Measurements from ENCODE around the gene LRRC17.
A peak's percentile ranks its signal among the peaks of the same experiment; 100 is the strongest.

Gene LRRC17

DNA sequence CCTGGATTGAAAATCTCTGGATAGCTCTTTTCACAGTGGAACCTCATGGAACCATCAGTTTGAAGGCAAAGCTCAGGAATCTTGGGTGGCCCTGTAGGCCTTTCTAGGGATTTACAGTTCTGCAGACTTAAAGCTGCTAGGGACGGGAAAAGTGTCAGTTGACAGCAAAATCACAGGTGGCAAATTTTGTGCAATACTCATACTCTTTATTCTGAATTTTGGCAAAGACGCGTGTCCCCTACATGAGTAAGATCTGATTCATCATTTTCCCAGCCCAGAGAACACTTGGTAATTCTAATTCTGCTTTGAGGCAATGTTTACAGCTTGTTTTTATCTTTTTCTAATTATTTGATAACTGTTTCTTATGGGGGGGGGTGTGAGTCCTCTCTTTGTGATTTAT is 3.6 kb downstream of the LRRC17 start:
- no peak overlapping the region for H3K4me3 ChIP-seq (ENCODE audit: low read depth, low read length)
- no peak for DNase-seq (ENCODE audit: low read depth)
- TF ChIP-seq, protein P1, sequence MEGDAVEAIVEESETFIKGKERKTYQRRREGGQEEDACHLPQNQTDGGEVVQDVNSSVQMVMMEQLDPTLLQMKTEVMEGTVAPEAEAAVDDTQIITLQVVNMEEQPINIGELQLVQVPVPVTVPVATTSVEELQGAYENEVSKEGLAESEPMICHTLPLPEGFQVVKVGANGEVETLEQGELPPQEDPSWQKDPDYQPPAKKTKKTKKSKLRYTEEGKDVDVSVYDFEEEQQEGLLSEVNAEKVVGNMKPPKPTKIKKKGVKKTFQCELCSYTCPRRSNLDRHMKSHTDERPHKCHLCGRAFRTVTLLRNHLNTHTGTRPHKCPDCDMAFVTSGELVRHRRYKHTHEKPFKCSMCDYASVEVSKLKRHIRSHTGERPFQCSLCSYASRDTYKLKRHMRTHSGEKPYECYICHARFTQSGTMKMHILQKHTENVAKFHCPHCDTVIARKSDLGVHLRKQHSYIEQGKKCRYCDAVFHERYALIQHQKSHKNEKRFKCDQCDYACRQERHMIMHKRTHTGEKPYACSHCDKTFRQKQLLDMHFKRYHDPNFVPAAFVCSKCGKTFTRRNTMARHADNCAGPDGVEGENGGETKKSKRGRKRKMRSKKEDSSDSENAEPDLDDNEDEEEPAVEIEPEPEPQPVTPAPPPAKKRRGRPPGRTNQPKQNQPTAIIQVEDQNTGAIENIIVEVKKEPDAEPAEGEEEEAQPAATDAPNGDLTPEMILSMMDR (IDR thresholded peaks at IDR 0.05; ENCODE audit: control insufficient read depth, extremely low read depth, insufficient read depth): no peak

DNA sequence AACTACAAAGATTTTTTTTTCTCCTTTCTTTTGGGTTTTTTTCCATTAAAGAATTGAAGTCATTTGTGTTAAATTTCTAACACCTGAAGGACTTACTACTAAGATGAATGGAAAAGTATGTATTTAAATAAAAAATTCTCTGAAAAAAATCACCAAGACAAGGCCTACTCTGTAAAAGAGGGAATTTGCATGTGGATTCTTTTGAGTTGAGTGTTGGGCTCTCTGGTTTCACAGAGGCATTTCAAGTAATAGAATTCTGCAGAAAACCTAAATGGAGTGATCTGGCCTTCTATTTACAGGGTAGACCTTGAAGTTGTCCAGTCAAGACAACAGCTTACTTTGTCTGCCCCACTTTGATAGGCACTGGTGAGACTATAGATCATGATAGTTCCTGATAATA is 4.1 kb downstream of the LRRC17 start:
- no peak for DNase-seq (ENCODE audit: low read depth)
- H3K4me3 ChIP-seq (ENCODE audit: low read depth, low read length): no peak overlapping the region
- TF ChIP-seq, protein P1 (IDR thresholded peaks at IDR 0.05; ENCODE audit: control insufficient read depth, extremely low read depth, insufficient read depth): no peak

DNA sequence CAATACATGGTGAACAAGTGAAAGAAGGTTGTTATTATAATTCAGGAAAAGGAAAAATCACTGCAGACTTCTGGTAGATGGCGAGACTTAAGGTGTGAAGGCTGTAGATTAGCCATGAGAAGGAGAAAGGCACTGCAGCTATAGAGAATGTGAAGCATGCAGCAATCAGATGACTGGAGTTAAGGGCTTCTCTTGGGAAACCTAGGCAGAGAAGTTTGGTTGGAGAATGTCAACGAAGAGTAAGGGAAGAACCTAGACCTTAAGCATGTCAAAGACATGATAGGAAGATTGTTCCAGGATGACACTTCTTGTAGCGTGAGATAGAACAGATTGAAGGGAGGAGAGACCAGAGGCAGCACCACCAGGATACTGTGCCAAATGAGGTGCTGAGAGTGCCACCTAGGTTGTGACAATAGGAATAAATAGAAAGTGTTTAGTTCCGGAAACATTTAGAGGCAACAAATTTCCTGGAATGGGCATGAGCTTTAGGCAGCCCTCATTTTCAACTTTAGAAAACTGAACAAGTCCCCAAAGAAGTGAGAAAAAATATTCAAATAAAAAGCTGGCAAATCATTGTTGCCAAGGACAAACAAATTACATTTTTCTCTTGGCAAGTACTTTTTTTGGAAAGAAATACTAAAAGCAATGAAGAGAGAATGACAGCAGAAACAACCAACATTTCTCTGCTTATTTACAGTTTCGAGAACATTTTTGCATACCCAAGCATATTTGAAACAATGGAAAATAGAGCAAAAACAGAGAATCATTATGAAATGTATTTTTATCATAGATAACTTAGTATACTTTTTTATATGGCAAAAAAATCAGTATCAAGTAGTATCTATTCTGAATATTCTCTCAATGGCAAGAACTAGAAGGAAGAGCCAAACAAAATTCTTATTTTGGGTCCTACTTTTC is 4.9 kb downstream of the LRRC17 start:
- no peak for DNase-seq (ENCODE audit: low read depth)
- TF ChIP-seq, protein P1 (IDR thresholded peaks at IDR 0.05; ENCODE audit: control insufficient read depth, extremely low read depth, insufficient read depth): 0 out of 2 replicates have a peak, but pooled peaks have one; percentile 19
- no peak overlapping the region for H3K4me3 ChIP-seq (ENCODE audit: low read depth, low read length)

DNA sequence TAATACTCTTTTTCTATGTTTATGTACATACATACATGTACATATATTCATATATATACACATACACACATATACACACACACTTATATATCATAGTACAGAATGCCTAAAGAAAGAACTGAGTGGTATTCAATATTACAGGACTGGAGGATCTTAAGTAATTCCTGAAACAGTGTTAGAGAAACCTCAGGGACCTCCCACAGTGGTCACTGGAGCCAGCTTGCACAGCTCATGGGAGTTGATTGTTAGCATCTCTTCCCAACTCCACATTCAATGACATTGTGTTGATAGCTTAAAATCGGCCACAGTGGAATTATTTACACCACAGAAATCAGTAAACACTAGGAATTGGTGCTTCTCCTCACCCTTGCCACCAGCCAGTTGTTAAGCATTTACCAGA is 6.0 kb downstream of the LRRC17 start:
- no peak for DNase-seq (ENCODE audit: low read depth)
- TF ChIP-seq, protein P1 (IDR thresholded peaks at IDR 0.05; ENCODE audit: control insufficient read depth, extremely low read depth, insufficient read depth): no peak
- H3K4me3 ChIP-seq (ENCODE audit: low read depth, low read length): no peak overlapping the region

DNA sequence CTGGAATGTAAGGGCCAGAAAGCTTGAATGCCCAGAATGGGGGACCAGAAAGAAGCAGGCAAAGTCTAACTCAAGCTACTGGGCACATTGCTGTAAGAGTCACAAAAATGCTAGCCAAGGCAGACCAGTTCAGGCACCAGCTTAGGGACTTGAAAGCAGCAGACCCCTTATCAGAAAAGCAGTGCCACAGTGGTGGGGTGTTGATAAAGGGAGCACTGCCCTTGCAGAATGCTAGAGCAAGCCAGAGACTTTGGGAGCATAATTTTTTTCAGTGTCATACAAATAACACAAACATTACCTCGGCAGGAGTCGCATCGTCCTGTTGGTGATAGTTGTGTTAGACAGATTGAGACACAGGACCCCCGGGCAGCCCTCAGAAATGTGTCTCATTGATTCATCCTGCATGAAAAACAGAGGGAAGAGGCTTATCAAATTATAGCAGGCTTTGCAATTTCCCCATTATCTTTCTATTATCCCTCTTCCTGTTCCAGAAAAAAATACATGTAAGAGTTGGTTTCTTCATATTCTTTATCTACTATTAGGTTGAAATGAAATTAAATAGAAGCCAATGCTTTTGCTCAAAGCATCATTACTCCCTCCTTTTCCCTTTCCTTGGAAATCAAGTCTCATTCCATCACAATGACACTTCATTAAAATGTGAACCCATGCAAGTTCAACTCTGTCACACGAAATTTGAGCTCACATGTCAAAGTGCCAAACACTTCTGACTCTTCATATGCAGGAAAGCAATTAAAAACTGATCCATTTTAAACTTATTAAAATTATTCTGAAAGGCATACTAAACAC is 13.4 kb downstream of the LRRC17 start:
- DNase-seq (ENCODE audit: low read depth): no peak
- no peak overlapping the region for H3K4me3 ChIP-seq (ENCODE audit: low read depth, low read length)
- TF ChIP-seq, protein P1 (IDR thresholded peaks at IDR 0.05; ENCODE audit: control insufficient read depth, extremely low read depth, insufficient read depth): no peak

DNA sequence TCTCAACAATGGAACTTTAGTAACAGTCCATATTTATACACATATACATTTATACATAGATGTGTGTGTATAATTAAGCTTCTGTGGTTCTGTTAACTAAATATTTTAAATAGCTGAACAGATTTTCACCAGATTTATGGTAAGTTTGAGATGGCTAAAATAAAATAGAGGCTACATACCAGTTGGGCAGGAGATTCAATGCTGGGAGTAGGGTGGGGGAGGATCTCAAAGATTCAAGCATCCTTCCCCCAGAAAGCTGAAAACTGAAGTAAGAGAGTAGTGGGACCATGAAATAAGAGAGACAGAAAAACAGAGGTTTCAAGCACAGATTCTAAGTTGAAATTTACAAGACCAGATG is 14.0 kb downstream of the LRRC17 start:
- DNase-seq (ENCODE audit: low read depth): no peak
- TF ChIP-seq, protein P1 (IDR thresholded peaks at IDR 0.05; ENCODE audit: control insufficient read depth, extremely low read depth, insufficient read depth): no peak

More for the DNA sequence above, 14.0 kb downstream of the LRRC17 start:
- no peak overlapping the region for H3K4me3 ChIP-seq (ENCODE audit: low read depth, low read length)

All from LNCaP clone FGC (cell line).